ENCODE measurements around the gene CARD11.

DNA sequence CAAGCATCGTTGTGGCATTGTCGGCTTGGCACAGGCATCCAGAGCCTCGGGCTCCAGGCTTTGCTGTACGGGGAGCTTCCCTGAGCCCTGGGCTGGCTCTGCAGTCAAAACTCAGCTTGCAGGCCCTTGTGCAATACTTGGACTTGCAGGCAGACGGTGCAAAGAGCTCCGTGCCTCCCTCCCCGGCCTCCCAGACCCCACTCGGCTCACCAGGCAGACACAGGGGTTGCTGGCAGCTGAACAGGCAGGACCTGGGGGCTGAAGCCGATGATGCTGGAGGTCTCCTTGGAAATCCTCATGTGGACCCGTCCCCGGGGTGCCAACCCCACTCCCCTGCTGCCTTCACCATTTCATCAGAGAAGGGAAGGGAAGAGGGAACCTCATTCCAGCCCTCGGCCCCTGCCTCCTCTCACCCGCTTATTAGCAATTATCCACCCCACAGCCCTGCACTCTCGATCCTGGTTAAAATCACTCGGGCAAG is 139.9 kb downstream of the CARD11 start:
- TF ChIP-seq, protein P1, sequence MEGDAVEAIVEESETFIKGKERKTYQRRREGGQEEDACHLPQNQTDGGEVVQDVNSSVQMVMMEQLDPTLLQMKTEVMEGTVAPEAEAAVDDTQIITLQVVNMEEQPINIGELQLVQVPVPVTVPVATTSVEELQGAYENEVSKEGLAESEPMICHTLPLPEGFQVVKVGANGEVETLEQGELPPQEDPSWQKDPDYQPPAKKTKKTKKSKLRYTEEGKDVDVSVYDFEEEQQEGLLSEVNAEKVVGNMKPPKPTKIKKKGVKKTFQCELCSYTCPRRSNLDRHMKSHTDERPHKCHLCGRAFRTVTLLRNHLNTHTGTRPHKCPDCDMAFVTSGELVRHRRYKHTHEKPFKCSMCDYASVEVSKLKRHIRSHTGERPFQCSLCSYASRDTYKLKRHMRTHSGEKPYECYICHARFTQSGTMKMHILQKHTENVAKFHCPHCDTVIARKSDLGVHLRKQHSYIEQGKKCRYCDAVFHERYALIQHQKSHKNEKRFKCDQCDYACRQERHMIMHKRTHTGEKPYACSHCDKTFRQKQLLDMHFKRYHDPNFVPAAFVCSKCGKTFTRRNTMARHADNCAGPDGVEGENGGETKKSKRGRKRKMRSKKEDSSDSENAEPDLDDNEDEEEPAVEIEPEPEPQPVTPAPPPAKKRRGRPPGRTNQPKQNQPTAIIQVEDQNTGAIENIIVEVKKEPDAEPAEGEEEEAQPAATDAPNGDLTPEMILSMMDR (conservative IDR thresholded peaks at IDR 0.05; ENCODE audit: low read length), result no peak
- TF ChIP-seq EZH2phosphoT487 (IDR thresholded peaks at IDR 0.05; ENCODE audit: borderline replicate concordance), result no peak
